Stimulated activated CD4-positive, alpha-beta T cell treated with anti-CD3 and anti-CD28 coated beads, Interleukin-1b, Interleukin-23, amount 100 ng/mL, for 4 hours (primary cell): Measurements from ENCODE around the gene SSR4.

ENCODE experiments used
- DNase-seq, 2 donors: peaks; one replicate each; pipeline ENCODE4 v3.0.0-alpha.2; 2020; ENCODE audit warnings: low read depth in 2 of 2

The SSR4 gene

DNA sequence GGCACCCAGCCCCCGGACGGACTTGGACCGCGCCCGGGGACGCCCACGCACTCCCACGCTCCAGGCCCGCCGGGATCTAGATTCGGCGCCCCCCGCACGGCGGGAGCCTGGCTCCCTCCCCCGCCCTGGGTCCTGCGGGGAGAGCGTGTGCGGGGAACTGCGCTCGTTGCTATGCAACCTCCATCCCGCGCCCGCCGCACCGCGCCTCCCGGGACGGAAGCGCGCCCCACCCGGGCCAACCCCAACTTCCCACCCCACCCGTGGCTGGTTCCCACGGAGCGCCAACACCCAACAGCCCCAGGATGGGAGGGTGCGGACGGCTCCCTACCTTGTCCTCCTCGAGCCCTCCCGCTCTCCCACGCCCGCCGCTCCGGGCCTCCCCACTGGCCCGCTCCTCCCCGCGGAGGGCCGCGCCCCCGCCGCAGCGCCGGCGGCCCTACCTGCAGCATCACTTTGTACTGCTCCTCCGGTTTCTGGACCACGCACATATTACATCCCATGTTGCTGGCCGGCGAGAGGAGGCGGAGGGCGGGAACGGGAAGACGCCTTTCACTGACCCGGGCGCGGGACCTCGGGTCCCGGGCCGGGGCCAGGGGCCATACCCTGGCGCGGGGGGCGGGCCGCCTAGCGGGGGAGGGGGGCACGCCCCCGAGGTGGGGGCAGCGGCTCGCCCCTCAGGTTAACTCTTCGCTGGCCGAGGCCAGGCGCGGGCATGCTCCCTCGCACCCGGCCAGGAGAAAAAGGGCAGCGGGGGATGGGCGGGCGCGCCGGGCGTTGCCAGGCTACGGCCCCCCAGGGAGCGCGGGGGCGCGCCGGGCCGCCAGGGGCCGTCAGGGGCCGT lies 35.6 kb downstream of the SSR4 start, which contains the start of gene PDZD4:
Gene PDZD4, minus strand, starts transcription at position 746 of the 841 bp plus-strand sequence. Its CDS starts 246 bp downstream, at position 500.
- no peak for DNase-seq

DNA sequence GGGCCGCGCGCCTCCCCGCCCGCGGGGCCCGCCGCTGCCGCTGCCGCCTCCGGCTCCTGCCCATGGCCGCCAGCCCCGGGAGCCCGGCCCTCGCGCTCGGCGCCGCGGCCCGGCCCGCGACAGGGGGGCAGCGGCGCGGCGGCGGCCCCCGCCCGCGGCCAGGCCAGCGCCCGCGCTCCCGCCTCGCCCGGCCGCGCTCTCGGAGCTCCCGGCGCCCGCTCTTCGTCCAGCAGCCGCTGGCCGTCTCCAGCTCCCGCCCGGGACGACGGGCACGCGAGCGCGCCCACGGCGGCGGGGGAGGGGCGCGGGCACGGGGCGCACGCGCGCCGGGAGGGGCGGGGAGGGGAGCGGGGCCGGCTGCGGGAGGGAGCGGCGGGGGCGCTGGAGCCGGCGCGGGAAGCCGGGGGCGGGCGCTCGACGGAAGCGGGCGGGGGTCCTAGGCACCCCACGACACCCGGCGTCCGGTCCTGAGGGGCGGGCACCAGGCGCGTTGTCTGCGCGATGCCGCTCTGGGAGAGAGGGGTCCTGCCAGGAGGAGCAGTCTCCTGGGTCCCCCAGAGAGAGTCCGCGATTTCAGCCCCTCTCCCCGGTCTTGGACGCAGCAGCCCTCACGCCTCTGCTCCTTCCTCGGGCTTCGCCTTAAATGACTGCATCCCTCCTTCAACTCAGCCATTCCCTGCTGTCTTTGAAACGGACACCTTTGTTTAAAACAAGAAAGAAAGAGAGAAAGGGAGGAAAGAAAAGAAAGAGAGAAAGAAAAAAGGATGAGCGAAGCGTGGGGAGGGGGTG lies 36.4 kb downstream of the SSR4 start:
- DNase-seq = no peak

DNA sequence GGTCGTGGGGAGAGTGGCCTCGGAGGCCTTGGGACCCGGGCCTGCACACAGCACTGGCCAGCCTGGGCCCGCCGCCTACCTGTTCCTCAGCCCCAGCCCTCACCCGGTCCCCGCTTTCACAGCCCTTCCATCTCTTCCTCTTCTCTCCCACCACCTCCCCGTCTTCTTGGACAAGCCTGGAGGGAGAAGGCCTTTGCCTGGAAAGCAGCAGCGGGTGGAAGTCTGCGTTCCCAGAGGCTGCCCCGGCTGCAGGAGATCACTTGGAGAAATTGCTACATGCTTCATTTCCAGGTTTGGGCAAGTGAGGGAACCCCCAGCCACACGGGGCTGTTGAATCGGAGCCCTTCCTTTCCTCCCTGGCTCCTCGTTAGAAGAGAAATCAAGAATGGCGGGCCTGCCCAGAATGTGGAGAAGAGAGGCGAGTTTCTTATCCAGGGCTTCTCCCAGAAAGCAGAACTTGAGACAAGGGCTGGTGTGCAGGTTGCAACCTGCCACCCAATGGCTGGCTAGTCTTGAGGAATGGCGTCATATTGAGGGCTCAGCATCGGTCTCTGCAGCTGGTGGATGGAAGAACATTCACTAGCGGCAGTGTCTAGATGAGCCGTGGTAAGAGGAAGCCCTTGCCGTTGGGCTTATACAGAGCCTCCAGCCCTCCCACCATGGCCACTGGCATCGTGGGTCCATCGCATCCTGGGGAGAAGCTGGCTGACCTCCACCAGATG lies 37.1 kb downstream of the SSR4 start:
- DNase-seq = no peak

DNA sequence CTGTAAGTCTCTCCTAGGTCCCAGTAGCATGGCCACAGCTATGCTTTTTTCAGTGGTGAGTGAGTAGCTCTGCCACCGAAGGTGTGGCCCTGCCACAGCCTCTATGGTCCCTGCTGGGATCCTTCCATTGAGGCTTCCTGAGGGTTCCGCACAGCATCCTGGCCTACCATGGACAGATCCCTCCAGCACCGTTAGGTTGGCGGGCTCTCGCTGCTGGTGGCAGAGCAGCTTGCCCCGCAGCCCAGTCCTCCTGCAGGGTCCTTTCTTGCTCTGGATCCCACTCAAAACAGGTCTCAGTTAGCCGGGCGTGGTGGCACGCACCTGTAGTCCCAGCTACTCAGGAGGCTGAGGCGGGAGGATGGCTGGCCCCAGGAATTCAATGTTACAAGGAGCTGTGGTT lies 38.3 kb downstream of the SSR4 start:
- no peak for DNase-seq

DNA sequence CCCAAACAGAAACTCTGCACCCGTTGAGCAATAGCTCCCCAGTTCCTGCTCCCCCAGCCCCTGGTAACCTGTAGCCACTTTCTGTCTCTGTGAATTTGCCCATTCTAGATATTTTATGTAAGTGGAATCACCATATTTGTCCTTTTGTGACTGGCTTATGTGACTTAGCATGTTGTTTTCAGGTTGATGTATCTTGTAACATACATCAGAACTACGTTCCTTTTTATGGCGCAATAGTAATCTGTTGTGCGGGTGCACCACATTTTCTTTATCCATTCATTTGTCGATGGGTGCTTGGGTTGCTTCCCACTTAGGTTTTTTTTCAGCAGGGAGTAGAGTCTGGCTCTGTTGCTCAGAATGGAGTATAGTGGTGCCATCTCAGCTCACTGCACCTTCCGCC lies 42.5 kb downstream of the SSR4 start:
- DNase-seq = no peak

DNA sequence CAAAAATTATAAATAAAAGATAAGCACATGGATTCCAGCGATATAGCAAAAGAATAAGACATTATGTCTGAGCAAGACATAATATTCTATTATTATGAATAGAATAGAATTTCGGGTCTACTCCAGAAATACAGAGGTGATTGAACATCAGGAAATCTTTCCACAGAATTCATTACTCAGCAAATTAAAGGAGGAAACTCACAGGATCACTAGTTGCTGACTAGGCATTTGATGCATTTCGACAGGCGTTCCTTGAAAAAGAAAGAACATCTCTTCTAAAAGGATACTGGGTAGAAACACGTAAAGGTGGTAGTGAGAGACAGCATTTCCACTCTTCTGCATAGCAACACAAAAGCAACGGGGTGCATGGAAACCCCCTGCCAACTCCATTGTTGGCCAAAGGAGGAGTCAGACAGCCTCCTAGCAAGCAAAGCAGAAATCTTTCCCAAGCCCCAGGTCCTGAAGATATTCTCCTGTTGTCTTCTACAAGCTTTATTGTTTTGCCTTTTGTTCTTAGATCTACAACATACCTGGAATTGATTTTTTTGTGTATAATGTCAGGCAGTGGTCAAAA lies 50.1 kb downstream of the SSR4 start:
- no peak for DNase-seq

DNA sequence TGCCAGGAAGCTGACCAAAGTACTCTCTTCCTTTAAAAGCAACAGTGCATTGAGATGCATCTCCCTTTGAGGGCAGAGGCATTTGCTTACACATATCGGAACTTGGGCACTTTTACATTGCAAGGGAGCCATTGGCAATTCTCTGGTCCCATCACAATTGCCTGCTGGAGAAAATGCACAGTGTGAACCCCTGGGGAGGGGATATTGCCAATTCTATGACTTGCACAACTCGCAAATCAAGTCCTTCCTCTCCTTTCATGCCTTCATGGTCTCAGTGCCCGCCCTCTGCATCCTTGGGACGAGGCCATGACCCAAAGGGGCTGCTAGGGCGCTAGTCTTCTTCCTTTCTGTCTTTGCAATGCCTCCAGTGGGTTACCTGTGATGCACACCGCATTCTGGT lies 50.7 kb downstream of the SSR4 start:
- no peak for DNase-seq

DNA sequence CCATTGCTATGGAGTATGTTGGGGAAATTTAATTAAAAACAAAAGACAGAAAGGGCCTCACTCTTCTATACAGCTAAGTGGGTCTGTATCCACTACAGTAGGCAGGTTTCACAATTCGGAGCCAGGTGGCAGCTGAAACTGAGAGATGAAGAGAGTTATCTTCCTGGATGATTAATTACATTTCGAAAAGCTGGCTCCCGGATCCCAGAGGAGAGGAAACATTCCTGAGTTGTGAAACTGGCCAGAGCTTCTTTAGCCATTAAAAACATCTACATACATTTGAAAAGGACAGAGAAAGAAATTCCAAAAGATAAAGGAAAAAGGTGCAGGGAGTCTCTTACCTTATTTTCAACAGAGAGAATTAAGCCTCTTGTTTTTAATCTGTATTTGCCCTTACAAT lies 51.4 kb downstream of the SSR4 start:
- no peak for DNase-seq
